Measurements from ENCODE around the gene MBD3. TPM values are rescaled to one million over a fixed set of nuclear protein-coding genes. Genes with fewer than 3 reads are reported as not detected.

MBD3 gene
- total RNA-seq, 1 donor from 2014 or later, result 106 TPM

DNA sequence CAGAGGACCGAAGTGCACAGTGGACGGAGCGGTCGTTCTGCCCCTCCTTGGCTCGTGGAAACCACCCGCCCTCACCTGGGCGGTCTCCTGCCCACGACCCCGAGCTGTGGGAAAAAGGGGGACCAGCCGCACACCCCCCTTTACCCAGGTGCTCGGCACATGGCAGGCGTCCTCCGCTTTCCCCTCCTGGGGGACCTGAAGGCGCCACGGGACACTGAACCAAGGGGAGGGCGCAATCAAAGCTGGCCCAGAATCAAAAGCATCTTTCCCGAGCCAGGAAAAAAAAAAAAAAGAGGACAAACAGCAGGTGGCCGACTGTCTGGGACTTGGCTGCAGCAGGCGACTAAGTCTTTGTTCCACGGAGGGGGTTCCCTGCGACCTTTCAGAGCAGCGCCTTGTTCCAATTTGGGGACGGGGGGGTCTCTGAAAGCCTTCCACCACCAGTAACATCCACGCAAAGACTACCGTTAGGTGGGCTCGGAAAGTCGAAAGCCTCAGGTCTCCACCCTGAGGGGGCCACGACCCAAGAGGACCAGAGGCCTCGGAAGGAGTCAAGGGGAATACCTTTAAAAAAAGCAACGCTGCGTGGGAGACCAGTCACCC, 1.1 kb downstream of the MBD3 start:
- H3K4me1 Mint-ChIP-seq (ENCODE audit: low read depth, unreplicated experiment), result peaks cover 19% of the 10 kb centered on the region

DNA sequence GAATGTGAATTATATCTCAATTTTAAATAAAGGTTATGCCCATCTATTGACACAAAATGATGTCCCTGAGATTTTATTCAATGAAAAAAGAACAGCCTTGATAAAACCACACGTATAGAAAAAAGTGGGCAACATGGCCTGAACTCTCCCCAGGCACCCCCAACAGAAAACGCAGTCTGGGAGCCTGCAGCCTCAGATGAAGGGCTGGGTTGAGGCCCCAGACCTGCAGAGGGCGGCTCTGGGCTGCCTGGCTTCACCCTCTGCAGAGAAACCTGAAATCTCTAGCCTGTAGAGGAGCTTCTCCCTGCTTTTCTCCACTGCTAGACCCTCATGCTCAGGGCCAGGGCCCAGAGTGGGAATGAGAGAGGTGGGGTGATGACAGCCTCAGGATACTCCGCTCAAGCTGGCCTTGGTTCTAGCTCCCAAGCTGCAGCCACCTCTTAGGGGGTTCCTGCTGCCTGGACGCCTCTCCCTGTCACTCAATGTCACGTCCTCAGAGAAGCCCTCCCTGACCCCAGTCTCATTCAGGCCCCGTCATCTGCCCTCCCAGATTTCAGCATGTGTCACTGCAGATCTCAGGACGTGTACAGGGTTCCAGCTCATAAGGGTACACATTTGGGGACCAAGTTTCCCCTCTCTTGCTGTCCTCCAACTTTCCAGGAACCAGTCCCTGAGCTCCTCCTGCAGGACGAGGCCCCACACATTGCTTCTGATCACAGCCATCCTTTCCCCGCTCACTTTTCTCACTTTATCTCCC, 1.8 kb downstream of the MBD3 start:
- peaks cover 19% of the 10 kb centered on the region for H3K4me1 Mint-ChIP-seq (ENCODE audit: low read depth, unreplicated experiment)
- H3K4me3 Mint-ChIP-seq (ENCODE audit: unreplicated experiment), result peak overlapping the region; percentile 95
- TF ChIP-seq, protein P1, sequence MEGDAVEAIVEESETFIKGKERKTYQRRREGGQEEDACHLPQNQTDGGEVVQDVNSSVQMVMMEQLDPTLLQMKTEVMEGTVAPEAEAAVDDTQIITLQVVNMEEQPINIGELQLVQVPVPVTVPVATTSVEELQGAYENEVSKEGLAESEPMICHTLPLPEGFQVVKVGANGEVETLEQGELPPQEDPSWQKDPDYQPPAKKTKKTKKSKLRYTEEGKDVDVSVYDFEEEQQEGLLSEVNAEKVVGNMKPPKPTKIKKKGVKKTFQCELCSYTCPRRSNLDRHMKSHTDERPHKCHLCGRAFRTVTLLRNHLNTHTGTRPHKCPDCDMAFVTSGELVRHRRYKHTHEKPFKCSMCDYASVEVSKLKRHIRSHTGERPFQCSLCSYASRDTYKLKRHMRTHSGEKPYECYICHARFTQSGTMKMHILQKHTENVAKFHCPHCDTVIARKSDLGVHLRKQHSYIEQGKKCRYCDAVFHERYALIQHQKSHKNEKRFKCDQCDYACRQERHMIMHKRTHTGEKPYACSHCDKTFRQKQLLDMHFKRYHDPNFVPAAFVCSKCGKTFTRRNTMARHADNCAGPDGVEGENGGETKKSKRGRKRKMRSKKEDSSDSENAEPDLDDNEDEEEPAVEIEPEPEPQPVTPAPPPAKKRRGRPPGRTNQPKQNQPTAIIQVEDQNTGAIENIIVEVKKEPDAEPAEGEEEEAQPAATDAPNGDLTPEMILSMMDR (IDR thresholded peaks at IDR 0.05; ENCODE audit: partially characterized antibody, unreplicated experiment), result no peak
- peak; percentile 46 for DNase-seq
- peaks cover 16% of the 10 kb centered on the region for H3K9me3 Mint-ChIP-seq (ENCODE audit: unreplicated experiment)
- H3K27ac Mint-ChIP-seq (ENCODE audit: unreplicated experiment), result peak overlapping the region; percentile 97
- peaks cover 4% of the 10 kb centered on the region for H3K36me3 Mint-ChIP-seq (ENCODE audit: unreplicated experiment)
- H3K27me3 Mint-ChIP-seq (ENCODE audit: unreplicated experiment), result peaks cover 15% of the 10 kb centered on the region

More for the DNA sequence above, 1.1 kb downstream of the MBD3 start:
- no peaks in the 10 kb centered on the region for H3K36me3 Mint-ChIP-seq (ENCODE audit: unreplicated experiment)
- no peak for DNase-seq
- TF ChIP-seq, protein P1 (IDR thresholded peaks at IDR 0.05; ENCODE audit: partially characterized antibody, unreplicated experiment), result no peak
- H3K4me3 Mint-ChIP-seq (ENCODE audit: unreplicated experiment), result peak overlapping the region; percentile 95
- H3K27me3 Mint-ChIP-seq (ENCODE audit: unreplicated experiment), result peaks cover 15% of the 10 kb centered on the region
- peaks cover 16% of the 10 kb centered on the region for H3K9me3 Mint-ChIP-seq (ENCODE audit: unreplicated experiment)
- H3K27ac Mint-ChIP-seq (ENCODE audit: unreplicated experiment), result peak overlapping the region; percentile 97

GRCh38 chr19:1587872-1588271, 4.8 kb downstream of the MBD3 start:
- peak overlapping the region; percentile 59 for H3K4me3 Mint-ChIP-seq (ENCODE audit: unreplicated experiment)
- H3K4me1 Mint-ChIP-seq (ENCODE audit: low read depth, unreplicated experiment), result peaks cover 19% of the 10 kb centered on the region
- TF ChIP-seq, protein P1 (IDR thresholded peaks at IDR 0.05; ENCODE audit: partially characterized antibody, unreplicated experiment), result no peak
- H3K27ac Mint-ChIP-seq (ENCODE audit: unreplicated experiment), result peak overlapping the region; percentile 87
- peaks cover 8% of the 10 kb centered on the region for H3K9me3 Mint-ChIP-seq (ENCODE audit: unreplicated experiment)
- H3K36me3 Mint-ChIP-seq (ENCODE audit: unreplicated experiment), result peaks cover 5% of the 10 kb centered on the region
- peaks cover 11% of the 10 kb centered on the region for H3K27me3 Mint-ChIP-seq (ENCODE audit: unreplicated experiment)
- DNase-seq, result no peak

DNA sequence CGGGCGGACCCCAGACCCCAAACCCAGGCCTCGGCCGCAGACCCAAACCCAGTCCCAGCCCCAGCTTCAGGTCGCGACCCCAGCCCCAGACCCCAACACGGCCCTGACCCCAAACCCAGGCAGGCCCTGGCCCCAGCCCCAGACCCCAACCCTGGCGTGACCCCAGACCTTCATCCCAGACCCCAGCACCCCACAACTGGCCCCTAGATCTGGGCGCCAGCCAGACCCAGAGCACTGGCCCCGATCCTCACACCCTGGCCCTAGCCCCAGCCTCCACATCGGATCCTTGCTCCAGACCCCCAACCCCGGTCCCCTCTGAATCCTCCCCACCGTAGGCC, 7.5 kb downstream of the MBD3 start:
- TF ChIP-seq, protein P1 (IDR thresholded peaks at IDR 0.05; ENCODE audit: partially characterized antibody, unreplicated experiment), result no peak
- Mint-ChIP-seq H3K4me1 (ENCODE audit: low read depth, unreplicated experiment) (peaks cover 11% of the 10 kb centered on the region), H3K27ac (ENCODE audit: unreplicated experiment) (no peak overlapping the region), H3K9me3 (ENCODE audit: unreplicated experiment) (no peaks in the 10 kb centered on the region), H3K4me3 (ENCODE audit: unreplicated experiment) (no peak overlapping the region), H3K36me3 (ENCODE audit: unreplicated experiment) (peaks cover 5% of the 10 kb centered on the region), H3K27me3 (ENCODE audit: unreplicated experiment) (no peaks in the 10 kb centered on the region)
- DNase-seq, result no peak

Data from glutamatergic neuron (in vitro differentiated cells).